Measurements from ENCODE around the gene KRTAP19-1.
"Not testable (repeated sequence)": the region's sequence is repeated elsewhere in the genome, so short reads cannot be mapped to it uniquely, and the experiment has no call there.

The KRTAP19-1 gene

DNA sequence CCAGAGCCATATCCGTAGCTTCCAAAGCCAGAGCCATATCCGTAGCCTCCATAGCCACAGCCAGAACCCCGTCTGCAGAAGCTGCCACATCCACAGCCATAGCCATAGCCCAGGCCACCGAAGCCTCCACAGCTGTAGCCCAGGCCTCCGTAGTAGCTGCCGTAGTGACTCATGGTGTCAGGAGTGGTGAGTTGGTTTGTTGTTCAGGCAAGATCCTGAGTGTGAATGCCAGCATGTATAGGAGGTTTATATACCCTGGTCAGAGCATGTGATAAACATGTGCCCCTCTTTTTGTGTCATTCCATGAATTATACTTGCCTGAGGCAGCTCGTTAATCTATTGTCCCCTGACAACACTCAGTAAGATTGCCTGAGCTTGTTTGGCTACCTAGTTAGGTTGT, at the start of gene KRTAP19-1:
TSS of gene KRTAP19-1 (minus strand) at position 223 of the 400 bp plus-strand sequence. CDS start at position 173, 50 bp downstream.
- DNase-seq = no peak

DNA sequence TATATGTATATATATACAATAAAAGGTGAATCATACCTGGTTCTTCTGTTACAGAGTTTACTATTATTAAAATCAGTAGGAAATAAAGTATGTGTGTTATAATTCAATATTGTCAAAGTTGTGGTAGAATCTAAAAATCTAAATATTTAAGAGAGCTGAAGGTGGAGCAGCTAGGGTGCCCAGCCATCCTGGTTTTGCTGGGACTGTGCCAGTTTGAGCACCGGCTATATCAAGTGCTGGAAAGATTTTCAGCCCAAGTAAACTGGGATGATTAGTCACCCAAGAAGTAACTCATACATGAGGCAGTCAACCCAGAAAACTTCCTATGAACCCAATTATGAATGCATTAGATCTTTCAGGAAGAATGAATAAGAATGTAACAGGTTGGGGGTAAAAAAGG, 38.7 kb upstream of the KRTAP19-1 start:
- no peak for DNase-seq

DNA sequence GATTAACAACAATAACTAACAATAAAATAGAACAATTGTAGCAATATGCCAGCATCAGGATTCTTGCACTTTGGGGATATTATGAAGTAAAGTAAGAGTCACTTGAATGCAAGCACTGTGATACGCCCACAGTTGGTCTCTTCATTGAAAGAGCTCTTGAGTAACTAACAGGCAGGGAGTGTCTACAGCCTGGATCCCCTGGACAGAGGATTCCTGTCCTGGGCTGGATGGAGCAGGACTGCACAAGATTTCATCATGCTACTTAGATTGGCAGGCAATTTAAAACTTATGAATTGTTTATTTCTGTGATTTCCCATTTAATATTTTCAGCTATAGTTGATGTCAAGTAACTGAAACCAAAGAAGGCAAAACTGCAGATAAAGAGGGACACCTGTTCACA, 35.5 kb upstream of the KRTAP19-1 start:
- DNase-seq = no peak

DNA sequence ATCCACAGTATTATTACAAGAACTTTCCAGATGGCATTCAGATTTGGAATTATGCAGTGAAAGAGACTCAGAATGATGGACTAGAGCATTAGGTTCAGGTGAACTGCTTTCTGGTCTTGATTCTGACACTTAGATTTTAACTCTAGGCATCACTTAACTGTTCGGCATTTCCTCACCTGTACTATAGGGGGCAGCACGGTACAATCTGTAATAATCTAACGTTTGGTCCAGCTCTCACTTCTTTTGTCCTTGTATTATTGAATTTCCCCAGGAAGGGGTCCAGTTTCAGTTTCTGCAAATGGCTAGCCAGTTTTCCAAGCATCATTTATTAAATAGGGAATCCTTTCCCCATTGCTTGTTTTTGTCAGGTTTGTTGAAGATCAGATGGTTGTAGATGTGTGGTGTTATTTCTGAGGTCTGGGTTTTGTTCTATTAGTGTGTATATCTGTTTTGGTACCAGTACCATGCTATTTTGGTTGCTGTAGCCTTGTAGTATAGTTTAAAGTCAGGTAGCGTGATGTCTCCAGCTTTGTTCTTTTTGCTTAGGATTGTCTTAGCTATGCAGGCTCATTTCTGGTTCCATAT, 25.5 kb upstream of the KRTAP19-1 start:
- not testable (repeated sequence) for DNase-seq

DNA sequence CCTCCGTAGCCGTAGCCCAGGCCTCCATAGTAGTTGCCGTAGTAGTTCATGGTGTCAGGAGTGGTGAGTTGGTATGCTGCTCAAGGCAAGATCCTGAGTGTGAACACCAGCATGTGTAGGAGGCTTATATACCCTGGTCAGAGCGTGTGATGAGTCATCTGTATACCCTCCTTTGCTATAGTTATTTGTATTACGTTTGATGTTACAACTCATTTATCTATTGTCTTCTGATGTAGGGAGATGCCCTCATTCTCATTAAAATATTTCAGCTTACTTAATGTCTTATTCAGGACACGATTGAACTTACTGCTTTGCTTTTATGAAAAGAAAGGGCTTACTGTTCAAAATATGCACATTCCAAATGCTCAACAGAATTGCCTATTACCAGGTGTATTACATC, 21.9 kb upstream of the KRTAP19-1 start, which contains the start of gene KRTAP19-5:
TSS of gene KRTAP19-5 (minus strand) at position 101 of the 400 bp plus-strand sequence. CDS start at position 50, 51 bp downstream.
- DNase-seq = no peak

DNA sequence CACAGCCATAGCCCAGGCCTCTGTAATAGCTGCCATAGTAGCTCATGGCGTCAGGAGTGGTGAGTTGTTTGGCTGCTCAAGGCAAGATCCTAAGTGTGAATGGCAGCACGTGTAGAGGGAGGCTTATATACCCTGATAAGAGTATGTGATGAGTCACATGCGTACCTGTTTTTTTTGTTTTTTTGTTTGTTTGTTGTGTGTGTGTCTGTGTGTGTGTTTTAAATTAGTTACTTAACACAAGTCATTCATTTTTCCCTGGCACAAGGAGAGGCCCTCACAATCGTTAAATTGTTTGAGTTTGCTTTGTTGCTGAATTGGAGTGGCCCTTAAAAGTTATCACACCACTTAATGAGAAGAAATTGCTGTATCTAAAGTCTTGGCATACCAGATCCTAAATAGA, 16.9 kb upstream of the KRTAP19-1 start, which contains the start of gene KRTAP19-4:
TSS of gene KRTAP19-4 (minus strand) at position 101 of the 400 bp plus-strand sequence. CDS start at position 46, 55 bp downstream.
- no peak for DNase-seq

DNA sequence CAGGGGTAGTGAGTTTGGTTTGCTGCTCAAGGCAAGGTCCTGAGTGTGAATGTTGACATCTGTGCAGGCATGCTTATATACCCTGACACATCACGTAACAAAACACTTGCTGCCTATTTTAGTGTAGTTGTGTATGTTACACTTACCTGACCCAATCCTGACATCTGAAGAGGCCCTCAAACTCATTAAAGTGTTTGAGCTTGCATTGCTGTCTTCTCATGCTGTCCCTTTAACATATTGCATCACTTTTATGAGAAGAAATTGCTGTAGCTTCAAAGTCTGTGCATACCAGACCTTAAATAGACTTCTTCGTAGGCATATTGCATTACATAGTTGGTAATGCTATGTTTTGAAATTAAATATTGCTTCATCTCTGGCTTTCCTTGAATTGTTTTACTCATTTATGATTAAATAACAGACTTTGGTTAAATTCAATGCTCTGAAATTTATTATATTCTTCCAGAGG, 11.8 kb upstream of the KRTAP19-1 start, which contains the start of gene KRTAP19-3:
TSS of gene KRTAP19-3 (minus strand) at position 51 of the 466 bp plus-strand sequence. CDS start 56 bp downstream, outside the sequence.
- no peak for DNase-seq

DNA sequence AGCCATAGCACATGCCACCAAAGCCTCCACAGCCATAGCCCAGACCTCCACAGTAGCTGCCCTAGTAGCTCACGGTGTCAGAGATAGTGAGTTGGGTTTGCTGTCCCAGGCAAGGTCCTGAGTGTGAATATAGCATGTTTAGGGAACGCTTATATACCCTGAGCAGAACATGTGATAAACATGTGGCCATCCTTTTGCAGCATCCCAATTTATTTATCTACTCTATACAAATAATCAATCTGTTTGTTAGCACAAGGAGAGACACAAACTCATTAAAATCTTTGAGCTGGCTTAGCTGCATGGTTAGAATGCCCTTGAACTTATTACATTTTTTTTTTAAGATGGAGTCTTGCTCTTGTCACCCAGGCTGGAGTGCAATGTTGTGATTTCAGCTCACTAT, 7.2 kb upstream of the KRTAP19-1 start, which contains the start of gene KRTAP19-2:
TSS of gene KRTAP19-2 (minus strand) at position 101 of the 400 bp plus-strand sequence. CDS start at position 13, 88 bp downstream.
- no peak for DNase-seq

DNA sequence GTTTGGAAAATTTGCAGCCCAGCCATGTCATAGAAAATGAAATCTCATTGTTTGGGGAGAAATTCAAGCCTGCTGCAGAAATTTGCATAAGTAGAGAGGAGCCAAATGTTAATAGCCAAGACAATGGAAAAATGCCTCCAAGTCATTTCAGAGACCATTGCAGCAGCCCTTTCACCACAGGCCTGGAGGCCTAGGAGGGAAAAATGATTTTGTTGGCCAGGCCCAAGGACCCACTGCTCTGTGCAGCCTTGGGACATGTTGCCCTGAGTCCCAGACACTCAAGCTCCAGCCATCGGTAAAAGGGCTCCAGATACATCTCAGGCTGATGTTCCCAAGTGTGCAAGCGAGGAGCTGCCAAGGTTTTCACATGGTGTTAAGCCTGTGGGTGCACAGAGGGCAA, 6.0 kb upstream of the KRTAP19-1 start:
- DNase-seq = no peak

DNA sequence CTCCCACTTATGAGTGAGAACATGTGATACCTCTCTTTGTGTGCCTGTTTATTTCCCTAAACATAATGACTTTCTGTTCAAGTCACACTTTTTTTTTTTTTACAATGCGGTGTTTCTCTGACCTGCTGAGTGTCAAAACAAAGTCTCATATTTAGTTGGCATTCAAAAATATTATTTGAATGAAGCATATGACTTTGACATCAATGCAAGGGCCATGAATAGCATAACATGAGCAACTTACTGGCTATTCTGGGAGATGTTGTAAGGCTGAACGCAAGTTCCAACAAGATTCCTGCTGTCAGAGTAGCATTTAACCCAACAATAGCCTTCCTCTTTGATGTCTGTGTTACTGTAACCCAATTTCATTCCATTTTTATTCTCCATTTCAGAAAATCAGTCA, 2.0 kb upstream of the KRTAP19-1 start:
- no peak for DNase-seq

DNA sequence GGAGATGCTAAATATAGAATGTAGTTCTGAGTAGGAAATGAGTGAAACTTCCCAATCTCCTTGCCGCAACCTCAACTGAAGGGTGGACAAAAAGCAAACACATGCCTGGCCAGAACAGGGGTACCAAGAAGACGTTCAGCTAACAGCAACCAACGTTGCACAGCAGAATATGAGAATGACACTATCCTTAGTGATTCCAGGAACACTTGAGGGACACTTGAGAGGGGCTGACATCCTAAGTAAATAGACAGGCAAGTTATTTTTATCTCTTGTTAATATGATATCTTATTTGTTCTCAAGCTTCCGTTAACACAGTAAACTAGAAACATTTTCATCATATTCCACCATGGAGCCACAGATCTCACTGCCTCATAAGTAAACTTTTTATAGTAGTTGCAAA, 908 bp downstream of the KRTAP19-1 start:
- DNase-seq = no peak

DNA sequence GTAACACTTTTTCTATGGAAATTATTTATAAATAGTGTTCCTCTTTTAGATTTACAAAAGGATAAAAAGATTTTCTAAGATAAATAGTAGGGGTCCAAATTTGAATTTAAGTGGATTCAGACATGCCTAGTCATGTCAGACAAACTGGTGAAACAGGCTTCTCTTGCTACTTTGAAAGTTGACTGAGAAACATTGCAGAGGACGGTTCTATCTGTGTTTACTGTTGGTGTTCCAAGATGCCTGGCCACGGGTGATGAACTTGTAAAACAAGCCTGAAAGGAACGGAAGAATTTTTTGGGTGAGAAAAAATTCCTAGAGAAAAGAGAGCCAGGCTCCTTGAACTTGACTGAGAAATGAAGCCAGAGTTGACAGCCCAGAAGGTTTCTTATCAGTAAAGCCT, 2.2 kb downstream of the KRTAP19-1 start:
- no peak for DNase-seq

DNA sequence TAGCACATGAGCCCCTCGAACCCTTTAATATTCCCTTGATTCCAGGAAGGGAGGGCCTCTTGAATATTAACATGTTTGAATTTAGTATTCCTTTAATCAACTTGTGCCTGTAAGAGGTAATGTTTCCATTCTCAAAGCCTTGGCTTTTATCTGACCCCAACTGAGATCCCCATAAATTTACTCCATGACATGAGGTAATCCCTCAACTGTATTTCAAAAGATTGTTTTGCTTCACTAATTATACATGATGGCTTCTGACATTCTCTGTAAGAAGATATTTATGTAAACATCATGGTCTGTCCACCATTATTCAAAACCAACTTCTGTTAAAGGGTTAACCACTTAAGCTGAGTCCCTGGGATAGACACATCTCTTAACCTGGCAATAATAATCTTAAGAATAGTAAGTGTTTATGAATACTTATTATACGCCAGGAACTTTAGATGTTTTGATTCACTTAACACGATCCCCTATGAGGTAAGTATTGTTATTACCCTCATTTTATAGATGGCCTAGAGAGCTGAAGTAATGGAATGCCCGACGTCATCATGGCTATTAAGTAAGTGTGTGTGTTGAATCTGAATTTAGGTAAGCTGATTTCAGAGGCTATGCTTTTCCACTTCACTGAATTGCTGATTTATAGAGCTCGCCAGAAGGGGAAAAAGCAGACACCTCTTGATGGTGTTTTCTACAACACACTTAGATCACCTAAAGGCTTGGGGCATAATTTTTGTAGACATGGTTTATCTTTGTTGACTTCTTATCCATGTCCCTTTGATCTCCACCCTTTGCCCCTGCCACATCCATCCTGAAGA, 11.1 kb downstream of the KRTAP19-1 start:
- no peak for DNase-seq

DNA sequence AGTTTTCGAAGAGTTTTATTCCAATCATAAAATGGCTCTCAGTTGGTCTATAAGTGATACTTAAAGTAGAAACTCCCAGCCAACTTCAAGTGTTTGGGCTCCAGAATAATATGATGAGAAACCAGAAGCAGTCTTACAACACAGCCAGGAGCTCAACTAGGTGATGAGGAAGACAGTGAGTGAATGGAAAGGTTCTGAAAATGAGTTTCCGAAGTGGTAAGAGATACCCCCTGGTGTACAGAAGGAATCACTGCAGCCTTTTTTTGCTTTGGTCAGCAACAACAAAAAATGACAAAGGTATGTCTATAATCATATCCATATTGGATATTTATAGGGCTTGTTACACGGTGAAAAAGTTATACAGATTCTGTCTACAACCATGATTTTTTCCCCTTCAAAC, 16.5 kb downstream of the KRTAP19-1 start:
- DNase-seq = no peak

DNA sequence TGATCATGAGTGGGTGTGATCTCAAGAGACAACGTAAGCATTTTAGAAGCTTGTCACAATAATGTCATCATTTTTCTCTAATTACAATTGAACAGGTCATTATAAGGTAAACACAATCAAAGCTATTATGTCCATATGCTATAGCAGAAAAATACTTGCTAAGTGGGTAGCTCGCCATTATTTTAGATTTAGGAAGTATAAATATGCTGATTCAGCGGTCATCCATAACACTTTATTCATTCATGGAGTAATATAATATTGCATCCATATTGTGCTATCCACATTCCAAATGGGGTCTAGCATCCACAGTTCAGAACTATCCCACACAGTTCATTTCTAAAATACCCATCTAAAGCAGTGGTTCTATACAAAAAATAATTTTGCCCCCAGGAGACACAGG, 31.7 kb downstream of the KRTAP19-1 start:
- no peak for DNase-seq

DNA sequence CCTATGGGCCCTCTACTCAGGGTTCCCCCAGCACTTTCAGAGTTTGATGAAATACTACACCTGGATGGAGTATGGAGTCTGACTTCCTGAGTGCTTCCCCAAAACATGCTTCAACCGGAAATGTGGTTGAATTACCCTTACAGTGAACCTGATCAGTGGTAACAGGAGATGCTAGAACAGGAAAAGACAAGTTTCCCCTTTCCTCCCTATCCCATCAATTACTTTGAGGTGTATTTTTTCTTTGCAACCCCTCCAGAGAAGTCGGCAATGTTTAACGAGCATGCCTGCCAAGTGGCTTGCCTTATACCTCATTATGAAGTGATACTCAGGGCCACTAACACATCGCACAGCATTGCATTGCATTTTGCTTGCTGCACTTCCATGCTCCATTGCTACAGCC, 33.1 kb downstream of the KRTAP19-1 start:
- no peak for DNase-seq

DNA sequence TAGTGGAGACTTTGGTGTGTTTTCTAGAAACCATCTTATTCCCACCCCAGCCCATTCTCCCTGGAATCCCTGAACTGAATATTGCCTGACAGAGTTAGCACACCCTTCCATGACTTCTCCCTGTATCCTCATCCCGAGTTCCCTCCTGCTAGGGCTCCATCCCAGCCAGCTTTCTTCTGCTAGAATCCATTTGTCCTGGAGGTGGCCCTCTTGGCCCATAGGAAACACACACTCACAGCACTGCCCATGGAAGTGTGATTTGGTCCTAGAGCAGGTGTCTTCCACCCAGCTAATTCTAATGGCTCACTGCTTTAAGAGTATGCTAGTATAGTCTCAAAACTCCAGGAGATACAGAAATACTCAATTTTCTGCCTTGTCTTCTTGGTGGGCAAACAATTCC, 36.0 kb downstream of the KRTAP19-1 start:
- no peak for DNase-seq

DNA sequence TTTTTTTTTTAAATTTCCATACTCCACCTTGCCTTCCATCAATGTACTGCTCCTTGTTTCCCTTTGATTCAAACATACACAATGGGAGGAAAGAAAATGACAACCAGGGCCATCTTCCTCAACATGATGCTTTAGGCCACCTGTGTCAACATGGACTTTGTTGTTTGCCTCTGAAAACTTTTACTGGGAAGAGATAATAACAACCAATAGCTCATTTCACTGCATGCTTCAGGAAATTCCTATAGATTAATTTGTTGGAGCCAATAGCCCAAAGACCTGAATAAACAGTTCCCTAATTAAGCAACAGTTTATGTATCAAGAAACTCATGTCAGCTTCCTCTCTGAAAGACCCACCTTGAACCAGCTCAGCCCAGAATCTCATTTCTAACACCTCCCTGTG, 36.9 kb downstream of the KRTAP19-1 start:
- DNase-seq = no peak

DNA sequence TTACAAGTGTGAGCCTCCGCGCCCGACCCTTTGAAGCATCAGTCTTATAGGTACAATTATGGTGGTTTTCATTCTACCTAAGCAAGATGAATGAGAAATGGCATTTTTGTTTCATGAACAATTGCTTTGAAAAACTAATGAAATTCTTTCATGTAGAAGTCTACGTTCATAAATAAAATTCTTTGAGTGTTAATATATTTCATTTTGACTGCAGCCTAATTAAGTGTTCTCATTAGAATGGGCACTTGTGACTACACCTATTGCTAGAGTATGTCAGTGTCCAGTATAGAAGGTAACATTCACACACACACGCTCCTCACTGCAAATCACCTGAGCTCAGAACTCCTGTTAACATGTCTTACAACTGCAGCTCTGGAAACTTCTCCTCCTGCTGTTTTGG, 40.2 kb downstream of the KRTAP19-1 start, which contains the start of gene KRTAP15-1:
TSS of gene KRTAP15-1 (plus strand) at position 301 of the 400 bp plus-strand sequence. CDS start at position 354, 53 bp downstream.
- DNase-seq = no peak

DNA sequence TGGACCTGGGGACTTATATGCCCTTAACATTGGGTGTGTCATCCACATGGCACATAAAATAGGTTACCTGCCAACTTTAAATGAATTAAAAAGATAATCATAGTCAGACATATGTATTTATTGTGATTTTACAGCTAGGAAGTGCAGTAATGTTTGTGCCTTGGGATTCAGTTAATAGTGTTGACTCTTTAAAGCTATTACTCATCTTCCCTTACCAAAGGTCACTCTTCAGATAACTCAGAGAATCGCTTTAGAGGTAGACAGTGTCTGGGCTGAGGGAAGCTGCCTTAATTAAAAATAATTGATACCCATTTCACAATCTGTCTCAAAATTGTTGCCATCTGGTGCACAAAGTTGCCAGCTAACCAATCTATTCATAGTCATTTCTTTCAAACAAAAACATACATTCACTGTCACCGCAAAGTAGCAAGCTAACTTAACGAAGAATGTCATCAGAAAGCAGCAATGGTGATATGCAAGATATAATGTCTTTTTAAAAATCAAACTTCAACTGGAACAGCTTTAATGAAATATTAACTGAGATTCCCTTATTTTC, 43.1 kb downstream of the KRTAP19-1 start:
- DNase-seq = no peak

DNA sequence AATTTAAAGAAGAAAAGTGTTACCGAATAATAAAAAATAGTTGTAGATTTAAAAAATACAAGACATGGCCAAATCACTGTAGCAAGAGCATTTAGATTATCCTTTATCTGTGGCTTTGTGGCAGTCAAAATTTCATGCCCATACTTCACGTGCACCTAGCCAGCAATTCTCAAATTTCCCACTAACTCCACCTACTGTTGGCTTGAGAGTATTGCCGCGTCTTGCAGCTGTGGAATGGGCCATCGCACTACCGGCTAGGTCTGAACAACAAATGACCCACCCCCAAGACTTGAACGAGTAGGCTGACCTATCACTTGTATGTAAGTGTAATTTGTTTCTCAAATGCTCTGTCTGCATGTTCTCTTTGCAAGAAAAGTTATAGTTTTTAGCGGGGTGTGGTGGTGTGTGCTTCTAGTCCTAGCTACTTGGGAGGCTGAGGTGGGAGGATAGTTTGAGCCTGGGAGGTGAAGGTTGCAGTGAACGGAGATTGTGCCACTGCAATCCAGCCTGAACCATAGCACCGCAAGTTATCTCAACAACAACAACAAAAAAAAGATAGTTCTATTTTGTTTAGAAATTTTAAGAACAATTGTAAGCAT, 46.0 kb downstream of the KRTAP19-1 start:
- no peak for DNase-seq
